Measurements from ENCODE around the gene JAKMIP1.

JAKMIP1 gene

GRCh38 chr4:6123116-6123515, 77.2 kb downstream of the JAKMIP1 start:
- no peaks in the 10 kb centered on the region for H3K4me1 ChIP-seq (ENCODE audit: control insufficient read depth in 1 of 2, insufficient read depth in 2 of 2, low read length in 2 of 2)
- no peak overlapping the region for H3K4me3 ChIP-seq (ENCODE audit: low read depth in 1 of 2, low read length in 2 of 2)
- no peak overlapping the region for H3K9ac ChIP-seq (ENCODE audit: low read depth in 1 of 2, low read length in 2 of 2)
- H3K27me3 ChIP-seq (ENCODE audit: control insufficient read depth in 1 of 2, insufficient read depth in 2 of 2, low read length in 2 of 2) = no peaks in the 10 kb centered on the region
- H3K36me3 ChIP-seq (ENCODE audit: control insufficient read depth in 1 of 2, insufficient read depth in 2 of 2, low read length in 2 of 2) = no peaks in the 10 kb centered on the region
- no peak overlapping the region for H3K27ac ChIP-seq (ENCODE audit: low read depth, low read length)
- no peaks in the 10 kb centered on the region for H3K9me3 ChIP-seq (ENCODE audit: control insufficient read depth in 1 of 2, low read length in 2 of 2)

GRCh38 chr4:6122496-6122895, 77.9 kb downstream of the JAKMIP1 start:
- H3K27me3 ChIP-seq (ENCODE audit: control insufficient read depth in 1 of 2, insufficient read depth in 2 of 2, low read length in 2 of 2) = no peaks in the 10 kb centered on the region
- H3K4me1 ChIP-seq (ENCODE audit: control insufficient read depth in 1 of 2, insufficient read depth in 2 of 2, low read length in 2 of 2) = no peaks in the 10 kb centered on the region
- no peaks in the 10 kb centered on the region for H3K9me3 ChIP-seq (ENCODE audit: control insufficient read depth in 1 of 2, low read length in 2 of 2)
- H3K36me3 ChIP-seq (ENCODE audit: control insufficient read depth in 1 of 2, insufficient read depth in 2 of 2, low read length in 2 of 2) = no peaks in the 10 kb centered on the region
- no peak overlapping the region for H3K9ac ChIP-seq (ENCODE audit: low read depth in 1 of 2, low read length in 2 of 2)
- no peak overlapping the region for H3K4me3 ChIP-seq (ENCODE audit: low read depth in 1 of 2, low read length in 2 of 2)
- no peak overlapping the region for H3K27ac ChIP-seq (ENCODE audit: low read depth, low read length)

- Histone ChIP-seq H3K27ac (ENCODE audit: low read depth, low read length) (no peak overlapping the region), H3K4me1 (ENCODE audit: control insufficient read depth in 1 of 2, insufficient read depth in 2 of 2, low read length in 2 of 2) (no peaks in the 10 kb centered on the region), H3K36me3 (ENCODE audit: control insufficient read depth in 1 of 2, insufficient read depth in 2 of 2, low read length in 2 of 2) (no peaks in the 10 kb centered on the region), H3K27me3 (ENCODE audit: control insufficient read depth in 1 of 2, insufficient read depth in 2 of 2, low read length in 2 of 2) (no peaks in the 10 kb centered on the region), H3K4me3 (ENCODE audit: low read depth in 1 of 2, low read length in 2 of 2) (no peak overlapping the region), H3K9me3 (ENCODE audit: control insufficient read depth in 1 of 2, low read length in 2 of 2) (no peaks in the 10 kb centered on the region), H3K9ac (ENCODE audit: low read depth in 1 of 2, low read length in 2 of 2) (no peak overlapping the region)
These were observed 78.4 kb downstream of the JAKMIP1 start for GRCh38 chr4:6121941-6122340.

- H3K4me1 ChIP-seq (ENCODE audit: control insufficient read depth in 1 of 2, insufficient read depth in 2 of 2, low read length in 2 of 2) = no peaks in the 10 kb centered on the region
- H3K9me3 ChIP-seq (ENCODE audit: control insufficient read depth in 1 of 2, low read length in 2 of 2) = no peaks in the 10 kb centered on the region
- peaks cover 0 to under 1% of the 10 kb centered on the region in 2 donors for H3K27me3 ChIP-seq (ENCODE audit: control insufficient read depth in 1 of 2, insufficient read depth in 2 of 2, low read length in 2 of 2)
- no peak overlapping the region for H3K27ac ChIP-seq (ENCODE audit: low read depth, low read length)
- no peak overlapping the region for H3K9ac ChIP-seq (ENCODE audit: low read depth in 1 of 2, low read length in 2 of 2)
- H3K36me3 ChIP-seq (ENCODE audit: control insufficient read depth in 1 of 2, insufficient read depth in 2 of 2, low read length in 2 of 2) = no peaks in the 10 kb centered on the region
- H3K4me3 ChIP-seq (ENCODE audit: low read depth in 1 of 2, low read length in 2 of 2) = no peak overlapping the region
These were observed 79.0 kb downstream of the JAKMIP1 start for GRCh38 chr4:6121276-6121850.

GRCh38 chr4:6120361-6120760, 80.0 kb downstream of the JAKMIP1 start:
- Histone ChIP-seq H3K4me3 (ENCODE audit: low read depth in 1 of 2, low read length in 2 of 2) (no peak overlapping the region), H3K9me3 (ENCODE audit: control insufficient read depth in 1 of 2, low read length in 2 of 2) (no peaks in the 10 kb centered on the region), H3K9ac (ENCODE audit: low read depth in 1 of 2, low read length in 2 of 2) (no peak overlapping the region), H3K27ac (ENCODE audit: low read depth, low read length) (no peak overlapping the region), H3K4me1 (ENCODE audit: control insufficient read depth in 1 of 2, insufficient read depth in 2 of 2, low read length in 2 of 2) (no peaks in the 10 kb centered on the region), H3K27me3 (ENCODE audit: control insufficient read depth in 1 of 2, insufficient read depth in 2 of 2, low read length in 2 of 2) (peaks cover 0 to 3% of the 10 kb centered on the region in 2 donors), H3K36me3 (ENCODE audit: control insufficient read depth in 1 of 2, insufficient read depth in 2 of 2, low read length in 2 of 2) (no peaks in the 10 kb centered on the region)

GRCh38 chr4:6119507-6120020, 80.8 kb downstream of the JAKMIP1 start:
- H3K36me3 ChIP-seq (ENCODE audit: control insufficient read depth in 1 of 2, insufficient read depth in 2 of 2, low read length in 2 of 2) = no peaks in the 10 kb centered on the region
- H3K4me3 ChIP-seq (ENCODE audit: low read depth in 1 of 2, low read length in 2 of 2) = no peak overlapping the region
- H3K9me3 ChIP-seq (ENCODE audit: control insufficient read depth in 1 of 2, low read length in 2 of 2) = no peaks in the 10 kb centered on the region
- H3K9ac ChIP-seq (ENCODE audit: low read depth in 1 of 2, low read length in 2 of 2) = no peak overlapping the region
- H3K27ac ChIP-seq (ENCODE audit: low read depth, low read length) = no peak overlapping the region
- H3K4me1 ChIP-seq (ENCODE audit: control insufficient read depth in 1 of 2, insufficient read depth in 2 of 2, low read length in 2 of 2) = no peaks in the 10 kb centered on the region
- peaks cover 0 to 3% of the 10 kb centered on the region in 2 donors for H3K27me3 ChIP-seq (ENCODE audit: control insufficient read depth in 1 of 2, insufficient read depth in 2 of 2, low read length in 2 of 2)

- H3K4me3 ChIP-seq (ENCODE audit: low read depth in 1 of 2, low read length in 2 of 2) = no peak overlapping the region
- no peaks in the 10 kb centered on the region for H3K36me3 ChIP-seq (ENCODE audit: control insufficient read depth in 1 of 2, insufficient read depth in 2 of 2, low read length in 2 of 2)
- H3K27ac ChIP-seq (ENCODE audit: low read depth, low read length) = no peak overlapping the region
- H3K9me3 ChIP-seq (ENCODE audit: control insufficient read depth in 1 of 2, low read length in 2 of 2) = no peaks in the 10 kb centered on the region
- H3K9ac ChIP-seq (ENCODE audit: low read depth in 1 of 2, low read length in 2 of 2) = no peak overlapping the region
- H3K27me3 ChIP-seq (ENCODE audit: control insufficient read depth in 1 of 2, insufficient read depth in 2 of 2, low read length in 2 of 2) = peaks cover 0 to 10% of the 10 kb centered on the region in 2 donors
- no peaks in the 10 kb centered on the region for H3K4me1 ChIP-seq (ENCODE audit: control insufficient read depth in 1 of 2, insufficient read depth in 2 of 2, low read length in 2 of 2)
These were observed 82.1 kb downstream of the JAKMIP1 start for GRCh38 chr4:6118201-6118600.

- Histone ChIP-seq H3K9ac (ENCODE audit: low read depth in 1 of 2, low read length in 2 of 2) (no peak overlapping the region), H3K27ac (ENCODE audit: low read depth, low read length) (no peak overlapping the region), H3K36me3 (ENCODE audit: control insufficient read depth in 1 of 2, insufficient read depth in 2 of 2, low read length in 2 of 2) (no peaks in the 10 kb centered on the region), H3K4me3 (ENCODE audit: low read depth in 1 of 2, low read length in 2 of 2) (no peak overlapping the region), H3K9me3 (ENCODE audit: control insufficient read depth in 1 of 2, low read length in 2 of 2) (no peaks in the 10 kb centered on the region), H3K27me3 (ENCODE audit: control insufficient read depth in 1 of 2, insufficient read depth in 2 of 2, low read length in 2 of 2) (peaks cover 0 to 10% of the 10 kb centered on the region in 2 donors), H3K4me1 (ENCODE audit: control insufficient read depth in 1 of 2, insufficient read depth in 2 of 2, low read length in 2 of 2) (no peaks in the 10 kb centered on the region)
These were observed 83.6 kb downstream of the JAKMIP1 start for GRCh38 chr4:6116696-6117285.

- no peaks in the 10 kb centered on the region for H3K4me1 ChIP-seq (ENCODE audit: control insufficient read depth in 1 of 2, insufficient read depth in 2 of 2, low read length in 2 of 2)
- no peak overlapping the region for H3K4me3 ChIP-seq (ENCODE audit: low read depth in 1 of 2, low read length in 2 of 2)
- H3K36me3 ChIP-seq (ENCODE audit: control insufficient read depth in 1 of 2, insufficient read depth in 2 of 2, low read length in 2 of 2) = no peaks in the 10 kb centered on the region
- H3K9me3 ChIP-seq (ENCODE audit: control insufficient read depth in 1 of 2, low read length in 2 of 2) = no peaks in the 10 kb centered on the region
- peaks cover 0 to 10% of the 10 kb centered on the region in 2 donors for H3K27me3 ChIP-seq (ENCODE audit: control insufficient read depth in 1 of 2, insufficient read depth in 2 of 2, low read length in 2 of 2)
- H3K27ac ChIP-seq (ENCODE audit: low read depth, low read length) = no peak overlapping the region
- H3K9ac ChIP-seq (ENCODE audit: low read depth in 1 of 2, low read length in 2 of 2) = no peak overlapping the region
These were observed 84.4 kb downstream of the JAKMIP1 start for GRCh38 chr4:6115746-6116586.

- H3K27ac ChIP-seq (ENCODE audit: low read depth, low read length) = no peak overlapping the region
- H3K4me3 ChIP-seq (ENCODE audit: low read depth in 1 of 2, low read length in 2 of 2) = no peak overlapping the region
- no peak overlapping the region for H3K9ac ChIP-seq (ENCODE audit: low read depth in 1 of 2, low read length in 2 of 2)
- H3K27me3 ChIP-seq (ENCODE audit: control insufficient read depth in 1 of 2, insufficient read depth in 2 of 2, low read length in 2 of 2) = peaks cover 0 to 10% of the 10 kb centered on the region in 2 donors
- H3K9me3 ChIP-seq (ENCODE audit: control insufficient read depth in 1 of 2, low read length in 2 of 2) = no peaks in the 10 kb centered on the region
- H3K36me3 ChIP-seq (ENCODE audit: control insufficient read depth in 1 of 2, insufficient read depth in 2 of 2, low read length in 2 of 2) = no peaks in the 10 kb centered on the region
- H3K4me1 ChIP-seq (ENCODE audit: control insufficient read depth in 1 of 2, insufficient read depth in 2 of 2, low read length in 2 of 2) = no peaks in the 10 kb centered on the region
These were observed 85.0 kb downstream of the JAKMIP1 start for GRCh38 chr4:6115342-6115741.
